HG03354 (cell line): ENCODE data around the gene NIN.

ENCODE experiments used
- ATAC-seq: cut with Tn5 transposase; IDR thresholded peaks from one replicate; pipeline ENCODE4 v1.9.1; 2021; ENCODE audit warnings: mild to moderate bottlenecking; ENCODE audit not compliant: unreplicated experiment, poor library complexity, severe bottlenecking

Gene NIN

GRCh38 chr14:50830932-50831725 is at the start of gene NIN:
TSS of gene NIN (minus strand) at chr14:50831162. CDS start at chr14:50822056, 9,106 bp downstream.
- peak; percentile 85 for ATAC-seq

DNA sequence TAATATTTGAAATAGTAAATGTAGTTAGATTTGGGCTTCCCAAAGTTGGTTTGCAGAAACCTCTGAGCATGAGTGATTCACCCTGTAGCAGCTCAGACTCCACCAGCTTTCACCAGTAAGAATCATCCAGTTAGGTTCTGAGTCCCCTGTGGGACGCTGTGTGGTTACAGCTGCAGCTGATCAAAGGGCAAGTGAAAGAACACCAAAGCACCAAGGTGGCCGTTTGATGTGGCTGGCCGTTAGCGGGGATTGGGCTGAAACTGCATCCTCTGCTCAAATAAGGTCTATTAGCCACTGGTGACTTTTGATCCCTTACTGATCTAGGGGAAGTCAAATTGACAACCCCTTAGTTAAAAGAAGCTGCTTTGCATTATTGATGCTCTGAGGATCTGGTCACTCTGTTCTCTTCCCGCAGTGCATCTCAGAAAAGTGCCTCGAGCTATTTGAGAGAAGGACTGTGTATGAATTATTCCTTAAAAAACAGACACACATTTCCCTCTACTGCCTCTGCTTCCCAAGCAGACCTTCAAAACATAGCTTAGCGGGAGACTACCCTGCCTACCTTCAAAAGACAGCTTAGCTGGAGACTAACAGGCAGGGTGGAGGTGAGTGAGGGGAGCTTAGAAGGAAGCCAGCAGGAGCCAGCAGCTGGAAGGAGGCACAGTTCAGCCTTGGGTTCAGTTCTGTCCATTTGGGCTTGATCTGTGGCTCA is 44.6 kb upstream of the NIN start:
- peak; percentile 97 for ATAC-seq

GRCh38 chr14:50874757-50875156 is 43.8 kb upstream of the NIN start:
- peak; percentile 9 for ATAC-seq

GRCh38 chr14:50871914-50872732 is 41.2 kb upstream of the NIN start, which contains the start of gene ABHD12B:
TSS of gene ABHD12B (plus strand) at chr14:50872053. CDS start at chr14:50872175, 122 bp downstream.
- ATAC-seq, result no peak

GRCh38 chr14:50871228-50871627 is 40.3 kb upstream of the NIN start:
- no peak for ATAC-seq

DNA sequence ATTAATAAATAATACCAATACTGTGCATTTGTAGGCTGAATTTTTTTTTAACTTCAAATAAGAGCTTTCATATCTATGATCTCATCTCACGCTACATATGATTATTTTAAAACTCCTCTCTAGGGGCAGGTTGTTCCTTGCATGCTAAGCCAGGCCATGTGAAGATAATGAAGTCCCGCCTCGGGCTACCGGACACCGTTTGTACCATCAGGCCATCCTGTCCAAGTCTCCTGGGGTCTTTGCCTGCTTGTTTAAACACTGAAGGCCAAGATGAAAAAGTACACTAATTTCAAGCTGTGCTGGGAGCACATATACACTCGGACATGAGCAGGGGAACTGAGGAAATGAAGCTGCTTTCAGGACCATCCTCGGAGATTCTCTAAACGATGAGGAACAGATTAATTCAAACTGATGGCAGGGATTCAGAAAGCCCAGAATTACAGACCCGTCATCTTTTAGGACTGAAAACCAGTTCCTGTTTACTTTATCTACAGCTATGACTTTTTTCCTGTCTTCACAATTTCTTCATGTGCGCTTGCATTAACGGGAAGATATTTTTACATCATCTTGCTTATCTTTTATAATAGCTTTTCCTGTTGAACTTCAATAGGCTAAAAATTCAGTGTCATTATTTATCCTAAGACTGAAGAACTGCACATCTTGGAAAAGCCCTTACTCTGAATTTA is 34.6 kb upstream of the NIN start:
- ATAC-seq, result no peak

DNA sequence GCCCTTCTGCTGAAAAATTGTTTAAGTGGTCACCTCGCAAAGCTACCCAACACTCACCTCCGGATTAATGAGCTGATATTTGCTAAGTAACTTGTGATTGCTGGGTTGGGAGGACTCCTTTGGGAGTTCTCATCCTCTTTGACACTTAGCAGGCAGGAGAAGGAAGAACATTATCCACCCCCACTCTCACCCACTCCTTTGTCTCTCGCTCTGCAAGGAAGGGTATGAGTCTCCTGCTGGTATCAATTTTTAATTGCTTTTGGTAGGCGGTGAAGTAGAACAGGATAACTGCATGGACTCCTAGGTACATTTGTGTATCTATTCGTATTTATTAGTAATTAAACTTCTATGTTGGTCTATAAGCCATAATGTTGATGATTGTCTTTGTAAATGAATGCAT is 34.0 kb upstream of the NIN start:
- ATAC-seq, result no peak

GRCh38 chr14:50864237-50864636 is 33.3 kb upstream of the NIN start:
- ATAC-seq, result no peak

DNA sequence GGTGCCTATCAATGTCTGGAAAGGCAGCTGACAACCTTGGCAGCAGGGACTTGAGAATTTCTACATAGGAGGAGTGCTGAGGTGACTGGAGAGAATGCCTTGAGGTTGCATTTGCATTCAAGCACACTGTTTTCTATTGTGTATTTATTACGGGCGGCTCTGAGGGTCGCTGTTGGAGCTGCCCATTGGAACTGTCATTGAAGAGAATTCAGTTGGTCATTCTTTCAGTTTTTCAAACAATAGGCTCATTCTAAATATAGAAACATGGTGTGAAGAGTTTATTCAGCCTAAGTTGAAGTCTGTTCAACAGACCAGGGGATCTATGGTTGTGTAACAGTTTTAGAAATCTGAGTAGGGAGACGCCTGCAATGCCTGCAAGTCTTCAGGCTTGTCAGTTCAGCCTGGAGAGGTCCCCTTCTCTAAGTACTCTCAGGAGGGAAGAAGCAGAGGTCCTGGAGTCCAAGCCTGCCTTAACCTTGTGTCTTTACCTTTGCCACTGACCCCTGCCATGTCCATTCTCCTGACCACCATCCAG is 31.1 kb upstream of the NIN start:
- no peak for ATAC-seq

- ATAC-seq, result peak; percentile 70
Measured at GRCh38 chr14:50860478-50861086, 29.6 kb upstream of the NIN start.

DNA sequence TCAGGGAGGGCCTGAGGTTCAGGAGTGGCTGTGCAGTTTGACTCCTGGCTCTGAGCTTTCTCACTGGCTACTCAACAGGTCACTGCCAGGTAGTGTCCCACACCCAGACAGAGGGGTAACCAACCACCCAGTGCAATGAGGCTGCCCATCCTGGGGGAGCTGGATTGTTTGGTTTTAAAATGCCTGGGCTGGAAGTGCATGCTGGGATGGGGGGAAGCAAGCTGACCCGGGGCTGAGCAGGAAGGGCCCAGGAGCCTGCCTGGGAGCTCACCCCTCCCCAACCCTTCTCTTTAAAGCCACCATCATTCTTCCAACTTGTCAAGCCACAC is 28.3 kb upstream of the NIN start:
- peak; percentile 11 for ATAC-seq

DNA sequence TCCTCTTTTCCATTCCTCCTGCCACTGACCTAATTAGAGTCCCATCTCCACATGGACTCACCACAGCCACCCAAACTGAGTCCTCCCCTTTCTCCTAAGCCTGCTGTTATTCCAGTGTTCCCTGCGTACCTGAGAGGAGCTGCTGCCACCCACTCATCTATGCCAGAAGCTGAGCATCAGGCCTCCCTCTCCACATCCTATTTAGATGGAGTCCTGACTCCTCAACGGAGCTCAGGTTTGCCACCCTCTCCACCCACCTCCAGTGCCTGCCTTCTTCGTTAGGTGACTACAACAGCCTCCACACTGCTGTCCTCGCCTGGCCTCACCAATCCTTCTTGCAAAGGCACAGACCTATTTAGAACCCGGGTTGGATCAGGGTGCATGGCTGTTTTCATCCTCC is 25.7 kb upstream of the NIN start:
- ATAC-seq, result no peak

DNA sequence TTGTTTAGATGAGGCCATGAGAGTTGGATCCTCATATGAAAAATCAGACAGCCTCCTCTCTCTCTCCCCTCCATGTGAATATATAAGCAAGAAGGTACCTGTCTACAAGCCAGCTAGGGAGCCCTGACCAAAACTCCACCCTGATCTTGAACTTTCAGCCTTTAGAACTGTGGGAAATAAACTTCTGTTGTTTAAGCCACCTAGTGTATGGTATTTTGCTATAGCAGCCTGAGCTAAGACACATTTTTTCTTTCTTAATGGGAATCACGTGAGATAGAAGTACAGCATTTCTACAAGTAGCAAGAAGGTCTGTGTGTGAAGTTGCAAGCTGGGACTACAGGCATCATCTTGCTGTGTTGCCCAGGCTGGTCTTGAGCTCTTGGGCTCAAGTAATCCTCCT is 24.6 kb upstream of the NIN start:
- ATAC-seq, result no peak

DNA sequence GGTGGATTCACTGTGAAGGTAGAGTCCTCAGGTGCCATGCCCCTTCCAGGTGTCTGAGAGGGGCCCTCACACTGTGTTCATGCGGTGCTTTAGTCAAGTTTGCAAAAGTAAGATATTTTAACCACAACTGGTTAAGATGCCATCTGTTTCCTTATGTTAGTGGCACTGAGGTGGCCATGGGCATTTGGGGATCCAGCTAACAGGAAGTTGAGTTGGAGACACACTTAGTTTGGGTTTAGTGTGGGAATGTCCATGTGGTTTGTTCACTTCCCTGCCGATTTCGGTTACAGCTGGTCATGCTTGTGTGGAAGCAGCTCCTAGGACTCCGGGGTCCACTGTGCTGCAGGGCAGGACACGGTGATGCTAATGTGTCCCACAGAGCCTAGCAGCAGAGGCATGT is 23.6 kb upstream of the NIN start:
- ATAC-seq, result no peak

GRCh38 chr14:50853891-50854290 is 22.9 kb upstream of the NIN start:
- ATAC-seq, result no peak

DNA sequence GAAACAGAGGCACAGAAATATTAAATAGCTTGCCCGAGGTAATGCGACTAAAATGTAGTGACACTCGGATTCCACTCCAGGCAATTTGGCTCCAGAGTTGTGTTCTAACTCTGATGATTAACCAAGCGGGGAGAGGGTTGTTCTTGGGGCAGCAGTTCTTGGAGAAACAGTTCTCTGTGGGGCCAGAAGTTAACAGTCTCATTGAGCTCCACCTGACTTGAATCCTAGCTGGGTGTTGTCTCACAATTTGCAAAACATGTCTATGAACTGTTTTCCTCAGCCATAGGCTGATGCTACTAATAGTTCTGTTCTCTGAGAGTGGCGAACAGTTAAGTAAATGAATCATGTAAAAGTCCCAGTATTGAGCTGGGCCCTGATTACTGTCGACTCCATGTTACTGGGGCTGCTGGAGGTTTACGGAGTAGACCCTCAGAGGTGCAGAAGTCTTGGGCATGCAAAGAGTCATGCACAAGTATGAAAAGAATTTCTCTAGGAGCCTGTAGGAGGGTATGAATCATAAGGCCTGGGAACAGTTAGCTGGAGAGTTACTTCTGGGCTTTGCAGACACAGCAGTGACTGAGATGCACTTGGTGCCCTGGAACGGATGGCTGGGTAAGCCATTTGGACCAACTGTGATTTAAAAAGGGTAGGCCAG is 15.4 kb upstream of the NIN start:
- ATAC-seq, result no peak

- no peak for ATAC-seq
Measured at GRCh38 chr14:50845166-50845565, 14.2 kb upstream of the NIN start.

GRCh38 chr14:50844391-50844790 is 13.4 kb upstream of the NIN start:
- ATAC-seq, result no peak

DNA sequence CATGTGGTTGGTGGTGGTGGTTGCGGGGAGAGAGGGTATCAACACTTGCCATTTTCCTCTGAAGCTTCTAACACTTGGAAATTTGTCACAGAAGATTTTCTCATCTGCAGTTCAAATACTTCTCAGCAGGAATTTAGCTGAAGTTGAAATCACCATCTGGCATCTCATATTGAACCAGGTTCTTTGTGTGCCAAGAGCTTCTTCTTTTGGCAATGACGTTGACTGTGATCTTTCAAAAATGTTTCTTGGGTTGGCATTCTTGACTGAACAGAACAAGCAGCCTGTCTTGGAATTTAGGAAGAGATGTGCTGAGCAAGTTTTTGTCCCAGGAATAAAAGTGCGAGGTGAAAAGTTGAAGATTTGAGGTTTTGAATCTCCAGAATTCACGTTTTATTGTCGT is 8.7 kb upstream of the NIN start:
- no peak for ATAC-seq
